OCI-LY7 (cell line): ENCODE data around the gene GALNT9.

Experiments
- EZH2phosphoT487 ChIP-seq: fragments of 200-600 bp; sonication (generic); IDR thresholded peaks from 2 replicates; pipeline ENCODE4 v1.6.1; 2018; ENCODE audit warnings: low read depth, borderline replicate concordance, mild to moderate bottlenecking, mixed run types, antibody characterized with exemption, low read length, moderate library complexity, mixed read lengths
- TF ChIP-seq, protein P1 (sequence below): fragments of 200-600 bp; sonication (generic); conservative IDR thresholded peaks from 2 replicates; pipeline ENCODE4 v1.5.1; 2014; ENCODE audit warnings: mild to moderate bottlenecking, antibody characterized with exemption, low read length, moderate library complexity, mixed read lengths

DNA sequence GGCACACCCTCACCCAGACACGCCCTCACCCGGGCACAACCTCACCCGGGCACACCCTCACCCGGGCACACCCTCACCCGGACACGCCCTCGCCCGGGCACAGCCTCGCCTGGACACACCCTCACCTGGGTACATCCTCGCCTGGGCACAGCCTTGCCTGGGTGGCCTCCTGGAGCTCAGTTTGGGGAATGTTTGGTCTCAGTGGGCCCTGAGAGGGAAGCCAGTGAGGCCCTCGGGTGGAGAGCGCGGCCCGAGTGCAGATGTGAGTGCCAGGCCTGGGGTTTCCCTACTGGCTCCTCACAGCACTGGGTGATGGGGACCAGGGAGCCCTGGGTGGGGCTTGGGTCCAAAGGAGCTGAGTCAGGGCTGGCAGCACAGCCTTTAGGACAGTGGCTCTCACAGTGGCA lies 23.8 kb downstream of the GALNT9 start:
- TF ChIP-seq, protein P1, sequence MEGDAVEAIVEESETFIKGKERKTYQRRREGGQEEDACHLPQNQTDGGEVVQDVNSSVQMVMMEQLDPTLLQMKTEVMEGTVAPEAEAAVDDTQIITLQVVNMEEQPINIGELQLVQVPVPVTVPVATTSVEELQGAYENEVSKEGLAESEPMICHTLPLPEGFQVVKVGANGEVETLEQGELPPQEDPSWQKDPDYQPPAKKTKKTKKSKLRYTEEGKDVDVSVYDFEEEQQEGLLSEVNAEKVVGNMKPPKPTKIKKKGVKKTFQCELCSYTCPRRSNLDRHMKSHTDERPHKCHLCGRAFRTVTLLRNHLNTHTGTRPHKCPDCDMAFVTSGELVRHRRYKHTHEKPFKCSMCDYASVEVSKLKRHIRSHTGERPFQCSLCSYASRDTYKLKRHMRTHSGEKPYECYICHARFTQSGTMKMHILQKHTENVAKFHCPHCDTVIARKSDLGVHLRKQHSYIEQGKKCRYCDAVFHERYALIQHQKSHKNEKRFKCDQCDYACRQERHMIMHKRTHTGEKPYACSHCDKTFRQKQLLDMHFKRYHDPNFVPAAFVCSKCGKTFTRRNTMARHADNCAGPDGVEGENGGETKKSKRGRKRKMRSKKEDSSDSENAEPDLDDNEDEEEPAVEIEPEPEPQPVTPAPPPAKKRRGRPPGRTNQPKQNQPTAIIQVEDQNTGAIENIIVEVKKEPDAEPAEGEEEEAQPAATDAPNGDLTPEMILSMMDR, result no peak
- TF ChIP-seq EZH2phosphoT487, result no peak
